Lower leg skin (tissue), 3 donors: ENCODE data around the gene UBXN4.

ENCODE experiments used
- POLR2A ChIP-seq, 2 donors: fragments of 450-650 bp; IDR thresholded peaks; one replicate each; pipeline ENCODE4 v1.6.1; 2016 to 2017; ENCODE audit warnings: antibody characterized with exemption in 2 of 2, mild to moderate bottlenecking in 1 of 2, moderate library complexity in 1 of 2
- TF ChIP-seq, protein P1 (sequence below), 3 donors: fragments of 450-650 bp; IDR thresholded peaks; one replicate each; pipeline ENCODE4 v1.5.1; 2016; ENCODE audit warnings: antibody characterized with exemption in 3 of 3, mild to moderate bottlenecking in 3 of 3, moderate library complexity in 2 of 3

DNA sequence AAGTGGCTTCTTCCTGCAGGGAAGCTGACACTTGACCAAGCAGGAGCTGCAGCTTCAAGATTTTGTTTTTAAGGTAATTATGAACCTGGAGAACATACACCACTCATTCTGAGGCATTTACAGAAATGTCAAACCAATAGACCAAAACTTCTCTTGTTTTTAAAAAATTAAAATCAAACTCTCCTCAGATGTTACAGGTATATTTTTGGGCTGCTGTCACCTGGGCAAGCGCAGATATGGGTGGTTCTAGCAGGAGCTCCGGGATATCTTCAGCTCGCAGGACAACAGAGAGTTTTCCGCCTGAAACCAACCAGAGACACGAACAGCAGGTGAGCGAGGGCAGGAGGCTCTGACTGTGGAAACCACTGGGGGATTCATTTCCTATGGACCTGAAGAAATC lies 91.2 kb downstream of the UBXN4 start:
- TF ChIP-seq, protein P1, sequence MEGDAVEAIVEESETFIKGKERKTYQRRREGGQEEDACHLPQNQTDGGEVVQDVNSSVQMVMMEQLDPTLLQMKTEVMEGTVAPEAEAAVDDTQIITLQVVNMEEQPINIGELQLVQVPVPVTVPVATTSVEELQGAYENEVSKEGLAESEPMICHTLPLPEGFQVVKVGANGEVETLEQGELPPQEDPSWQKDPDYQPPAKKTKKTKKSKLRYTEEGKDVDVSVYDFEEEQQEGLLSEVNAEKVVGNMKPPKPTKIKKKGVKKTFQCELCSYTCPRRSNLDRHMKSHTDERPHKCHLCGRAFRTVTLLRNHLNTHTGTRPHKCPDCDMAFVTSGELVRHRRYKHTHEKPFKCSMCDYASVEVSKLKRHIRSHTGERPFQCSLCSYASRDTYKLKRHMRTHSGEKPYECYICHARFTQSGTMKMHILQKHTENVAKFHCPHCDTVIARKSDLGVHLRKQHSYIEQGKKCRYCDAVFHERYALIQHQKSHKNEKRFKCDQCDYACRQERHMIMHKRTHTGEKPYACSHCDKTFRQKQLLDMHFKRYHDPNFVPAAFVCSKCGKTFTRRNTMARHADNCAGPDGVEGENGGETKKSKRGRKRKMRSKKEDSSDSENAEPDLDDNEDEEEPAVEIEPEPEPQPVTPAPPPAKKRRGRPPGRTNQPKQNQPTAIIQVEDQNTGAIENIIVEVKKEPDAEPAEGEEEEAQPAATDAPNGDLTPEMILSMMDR (IDR thresholded peaks at IDR 0.05) = no peak
- TF ChIP-seq POLR2A (IDR thresholded peaks at IDR 0.05) = no peak
